Amniotic stem cell (primary cell): Measurements from ENCODE around the gene NDUFS6.
"Not testable (repeated sequence)": the region's sequence is repeated elsewhere in the genome, so short reads cannot be mapped to it uniquely, and the experiment has no call there.

Source experiments
- DNase-seq: peaks from one replicate; lab custom pipeline; 2025; lab: John Stamatoyannopoulos, UW

NDUFS6 gene

DNA sequence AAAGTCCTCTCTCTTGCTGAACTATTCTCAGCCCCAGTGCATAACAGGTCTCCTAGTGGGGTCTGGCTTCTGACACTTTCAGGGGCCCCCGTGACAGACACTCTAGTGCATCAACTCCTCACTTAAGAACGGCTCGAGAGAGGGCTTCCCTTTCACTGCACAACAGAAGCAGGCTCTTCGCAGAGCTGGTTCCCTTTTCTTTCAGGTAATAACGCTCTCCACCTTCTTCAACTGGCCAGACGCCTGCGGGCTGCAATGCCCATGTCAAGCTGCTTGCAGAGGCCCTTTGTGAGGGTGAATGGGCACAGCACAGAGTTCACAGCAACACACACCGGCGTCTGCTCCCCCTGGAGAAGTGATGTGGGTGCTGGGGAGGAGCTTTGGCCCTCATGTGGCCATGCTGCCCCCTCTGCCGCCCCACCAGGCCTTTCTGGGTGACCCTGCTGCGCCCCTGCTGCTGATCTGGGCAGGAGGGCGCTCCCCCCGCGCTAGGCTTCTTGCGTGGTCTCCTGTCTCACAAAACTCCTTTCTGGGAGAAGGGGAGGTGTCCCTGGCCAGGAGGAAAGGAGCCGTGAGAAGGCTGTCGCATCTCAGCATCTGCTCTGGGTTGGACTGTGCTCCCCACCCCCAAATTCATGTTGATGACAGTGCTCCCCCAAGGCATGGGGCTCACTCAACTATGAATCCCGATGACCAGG is 4.0 kb upstream of the NDUFS6 start:
- DNase-seq = no peak

DNA sequence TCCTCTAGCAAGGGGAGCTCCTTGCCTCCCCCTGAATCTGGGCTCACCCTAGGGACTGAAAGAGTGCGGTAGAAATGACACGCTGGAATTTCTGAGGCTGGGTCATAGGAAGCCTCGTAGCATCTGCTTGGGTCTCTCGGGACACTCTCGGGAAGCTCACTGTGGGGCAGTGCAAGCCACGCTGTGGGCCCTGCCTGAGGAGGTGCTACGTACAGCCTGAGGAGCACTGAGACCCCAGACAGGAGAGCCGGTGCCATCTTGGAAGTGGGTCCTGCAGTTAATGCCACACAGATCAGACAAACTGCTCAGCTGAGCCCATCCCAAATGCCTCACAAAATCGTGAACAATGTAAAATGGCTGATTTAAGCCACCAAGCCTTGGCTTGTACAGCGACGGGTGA is 3.4 kb upstream of the NDUFS6 start:
- no peak for DNase-seq

- not testable (repeated sequence) for DNase-seq
Observed at GRCh38 chr5:1798589-1798988, 2.6 kb upstream of the NDUFS6 start.

DNA sequence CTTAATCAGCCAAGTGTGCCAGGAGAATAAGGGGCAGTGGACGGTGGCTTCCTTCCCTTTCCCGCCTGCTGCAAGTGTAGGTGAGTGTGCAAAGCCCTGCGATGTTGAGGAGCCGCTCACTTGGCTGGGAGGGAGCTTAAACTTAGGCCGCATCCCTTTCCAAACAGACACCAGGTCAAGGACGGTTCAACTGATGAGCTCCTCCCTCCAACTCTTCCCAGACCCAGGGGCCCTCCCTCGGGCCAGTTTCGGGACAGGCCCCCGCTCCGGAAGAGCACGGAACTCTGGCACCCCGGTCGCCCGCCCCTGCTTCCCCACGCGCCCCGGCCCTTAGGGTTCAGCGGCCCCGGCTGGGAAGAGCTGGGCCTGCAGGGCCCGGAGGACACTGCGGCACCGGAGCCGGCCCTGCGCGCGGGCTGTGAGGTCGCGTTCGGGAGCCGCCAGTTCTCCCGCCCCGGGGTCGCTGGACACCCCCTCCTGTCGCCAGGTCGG is 2.1 kb upstream of the NDUFS6 start:
- DNase-seq = no peak

DNA sequence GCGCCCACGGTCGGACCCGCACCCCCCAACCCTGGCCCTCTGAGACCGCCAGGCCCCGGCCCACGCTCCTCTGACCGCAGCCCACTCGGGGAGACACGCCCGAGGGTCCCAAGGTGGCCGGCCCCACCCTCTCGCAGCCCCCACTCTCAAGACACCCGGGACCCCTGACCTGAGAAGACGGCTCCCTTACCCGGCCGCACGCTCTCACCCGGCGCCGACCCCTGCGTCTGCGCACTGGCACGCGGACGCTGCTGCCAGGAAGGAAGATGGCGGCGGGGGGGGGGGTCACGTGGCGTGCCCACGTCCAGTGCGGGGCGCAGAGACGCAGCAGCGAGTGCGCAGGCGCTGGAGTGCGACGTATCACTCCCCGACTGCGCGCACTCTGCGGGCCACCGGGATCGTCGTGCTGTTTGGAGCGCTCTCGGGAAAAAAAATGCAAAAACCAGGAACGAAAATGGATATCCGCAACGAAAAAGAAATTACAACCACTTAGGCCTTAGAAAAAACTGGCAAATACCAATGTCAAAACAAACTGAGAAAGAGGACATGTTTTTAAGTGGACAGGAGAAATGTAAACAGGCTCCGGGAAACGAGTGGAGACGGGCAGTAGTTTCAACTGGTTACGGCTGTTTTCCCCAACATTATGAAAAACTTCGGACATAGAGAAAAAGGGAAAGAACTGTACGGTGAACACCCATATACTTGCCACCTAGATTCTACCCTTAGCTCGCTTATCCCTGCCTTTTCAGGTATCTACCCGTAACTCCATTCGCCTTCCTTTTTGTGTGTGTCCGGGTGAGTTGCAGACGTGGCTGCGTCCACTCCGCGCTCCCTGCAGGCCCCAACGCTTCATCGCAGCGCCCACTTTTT is 1.4 kb upstream of the NDUFS6 start, which contains the start of gene MRPL36:
Gene MRPL36 (minus strand): TSS at position 236 of the 870 bp plus-strand sequence. CDS start 902 bp downstream, outside the sequence.
- peak; percentile 74 for DNase-seq

GRCh38 chr5:1800472-1801221 is 560 bp upstream of the NDUFS6 start:
- no peak for DNase-seq

GRCh38 chr5:1801967-1802295 is 724 bp downstream of the NDUFS6 start:
- no peak for DNase-seq

GRCh38 chr5:1803192-1803591 is 2.0 kb downstream of the NDUFS6 start:
- DNase-seq = no peak

- no peak for DNase-seq
Observed at GRCh38 chr5:1804001-1804690, 2.9 kb downstream of the NDUFS6 start.

DNA sequence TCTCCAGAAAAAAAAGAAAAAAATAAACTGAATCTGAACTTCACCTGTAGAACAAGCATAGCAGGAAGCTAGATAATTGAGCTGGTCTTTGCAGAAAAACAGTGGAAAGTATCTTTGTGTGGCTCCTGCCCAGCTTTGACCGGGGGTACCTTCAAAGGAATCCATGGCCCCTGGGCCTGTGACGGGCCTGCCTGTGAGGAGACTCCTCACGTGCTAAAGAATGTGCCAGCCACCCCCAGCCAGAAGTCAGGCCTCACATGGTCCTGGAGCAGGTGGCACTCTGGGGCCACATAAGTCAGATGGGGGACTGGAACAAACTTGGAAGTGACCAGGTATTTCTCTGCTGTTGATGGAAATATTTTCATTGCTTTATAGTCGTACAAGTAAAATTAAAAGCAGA is 4.1 kb downstream of the NDUFS6 start:
- DNase-seq = no peak

- DNase-seq = no peak
Observed at GRCh38 chr5:1805736-1806135, 4.5 kb downstream of the NDUFS6 start.

- DNase-seq = no peak
Observed at GRCh38 chr5:1806199-1806598, 5.0 kb downstream of the NDUFS6 start.

DNA sequence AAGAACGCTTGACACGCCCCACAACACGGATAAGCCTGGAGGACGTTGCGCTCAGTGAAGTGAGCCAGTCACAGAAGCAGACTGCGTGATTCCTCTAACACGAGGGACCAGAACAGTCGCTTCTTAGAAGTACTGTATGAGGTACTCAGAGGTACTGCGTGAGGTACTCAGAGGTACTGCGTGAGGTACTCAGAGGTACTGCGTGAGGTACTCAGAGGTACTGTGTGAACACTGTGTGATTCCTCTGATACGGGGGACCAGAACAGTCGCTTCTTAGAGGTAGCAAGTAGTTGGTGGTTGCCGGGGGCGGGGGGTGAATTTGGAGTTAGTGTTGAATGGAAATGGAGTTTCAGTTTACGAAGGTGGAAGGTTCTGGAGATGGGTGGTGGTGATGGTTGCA is 5.8 kb downstream of the NDUFS6 start:
- DNase-seq = no peak

DNA sequence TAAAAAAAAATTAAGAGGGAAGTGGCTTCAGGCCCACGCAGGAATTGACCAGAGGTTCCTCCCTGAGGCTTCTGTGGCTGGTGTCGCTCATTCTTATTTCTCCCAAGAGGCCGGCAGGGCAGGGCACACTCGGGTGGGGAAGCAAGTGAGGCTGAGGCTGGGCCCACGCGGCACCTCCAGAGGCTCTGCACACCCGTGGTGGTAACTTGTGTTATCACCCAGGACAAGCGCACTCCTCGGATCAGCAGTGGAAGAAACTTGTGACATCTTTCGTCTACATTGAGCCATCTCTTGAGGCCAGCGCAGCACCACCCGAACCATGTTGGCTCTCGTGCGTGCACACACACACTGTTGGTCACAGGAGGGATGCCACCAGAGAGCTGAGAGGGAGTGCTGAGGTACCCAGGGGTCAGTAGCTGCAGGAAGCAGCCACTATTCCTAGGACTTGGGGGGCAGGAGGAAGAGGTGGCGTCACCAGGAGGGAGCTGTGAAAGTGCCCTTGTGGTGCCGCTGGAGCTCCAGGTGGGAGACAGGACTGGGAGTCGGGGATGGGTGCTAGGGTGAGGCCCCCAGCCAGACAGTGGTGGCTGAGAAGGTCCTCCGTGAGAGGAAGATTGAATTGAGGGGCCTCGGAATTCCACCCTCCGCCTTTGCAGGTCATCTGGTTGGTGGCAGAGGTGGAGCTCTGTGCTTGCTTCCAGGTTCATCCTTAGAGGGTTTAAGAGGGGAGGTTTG is 6.4 kb downstream of the NDUFS6 start:
- no peak for DNase-seq

- no peak for DNase-seq
Observed at GRCh38 chr5:1808439-1808838, 7.2 kb downstream of the NDUFS6 start.

DNA sequence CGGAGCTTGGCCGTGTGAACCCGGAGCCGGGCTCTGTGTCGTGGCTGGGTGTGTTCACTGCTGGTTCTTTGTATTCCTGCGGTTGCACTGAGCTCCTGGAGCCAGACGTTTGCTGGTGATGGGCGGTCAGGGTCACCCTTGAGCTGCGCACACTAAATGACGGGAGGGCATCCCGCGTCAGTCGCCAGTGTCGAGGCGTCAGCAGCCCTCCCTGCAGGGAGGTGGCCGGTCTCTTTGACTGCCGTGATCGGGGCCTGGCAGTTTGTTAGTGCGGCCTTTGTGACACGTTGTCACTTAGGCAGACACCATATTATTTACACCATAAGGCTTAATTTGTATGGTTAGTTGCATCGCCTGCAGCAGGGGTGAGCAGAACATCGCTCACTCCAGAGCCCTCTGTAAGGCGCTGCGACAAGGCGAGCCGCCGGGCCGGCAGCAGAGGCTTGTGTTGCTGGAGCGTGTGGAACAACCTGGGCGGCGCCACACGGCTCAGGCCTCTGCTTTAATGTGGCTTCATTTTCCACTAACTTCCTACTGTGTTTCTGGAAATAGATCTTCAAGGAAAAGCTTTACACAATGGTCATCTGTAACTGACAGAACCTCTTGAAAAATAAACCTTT is 8.3 kb downstream of the NDUFS6 start:
- DNase-seq = no peak

- DNase-seq = no peak
Observed at GRCh38 chr5:1810581-1811101, 9.4 kb downstream of the NDUFS6 start.

GRCh38 chr5:1814183-1815020 is 13.2 kb downstream of the NDUFS6 start:
- no peak for DNase-seq

DNA sequence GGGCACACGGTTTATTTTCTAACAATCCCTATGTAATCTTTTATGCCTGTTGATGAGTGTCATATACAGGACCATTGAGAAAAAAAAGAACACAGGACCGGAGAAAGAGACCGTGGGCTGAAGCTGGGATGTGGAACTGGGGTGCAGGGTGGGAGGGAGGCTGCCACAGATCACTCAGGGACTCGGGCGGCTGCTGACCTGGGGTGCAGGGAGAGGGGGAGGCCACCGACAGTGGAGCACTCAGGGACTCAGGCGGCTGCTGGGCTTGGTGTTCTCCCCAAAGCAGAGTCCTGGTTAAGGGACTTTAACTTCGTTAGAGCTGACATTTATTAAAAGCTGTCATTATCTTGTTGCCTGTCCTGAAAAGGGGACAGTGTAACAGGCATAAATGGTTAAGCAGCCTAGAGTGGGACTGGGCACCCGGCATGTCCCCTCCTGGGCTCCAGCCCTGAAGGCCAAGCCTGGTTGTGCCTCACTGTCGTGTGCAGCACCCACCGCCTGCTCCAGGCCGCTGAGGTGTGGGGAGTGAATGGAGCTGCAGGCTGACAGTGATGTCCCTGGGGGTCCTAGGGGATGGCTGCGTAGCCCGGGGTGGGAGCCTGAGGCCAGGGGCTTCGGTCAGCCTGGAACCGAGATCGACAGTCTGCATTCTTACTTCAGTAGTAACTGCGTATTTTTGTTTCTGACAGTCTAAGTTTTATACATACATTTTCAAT is 14.0 kb downstream of the NDUFS6 start:
- no peak for DNase-seq
